Stimulated activated CD4-positive, alpha-beta T cell treated with anti-CD3 and anti-CD28 coated beads, Interleukin-2, amount 100 ng/mL, for 4 hours (primary cell): ENCODE results near the gene RAPH1.

Source experiments
- DNase-seq: peaks from one replicate; pipeline ENCODE4 v3.0.0-alpha.2; 2020; ENCODE audit warnings: low read depth

RAPH1 gene

GRCh38 chr2:203535078-203535783, at the start of gene RAPH1:
Gene RAPH1 (minus strand): TSS chr2:203535301. CDS start chr2:203495353, 39,948 bp downstream.
- peak; percentile 55 for DNase-seq

GRCh38 chr2:203584784-203585183, 49.7 kb upstream of the RAPH1 start:
- DNase-seq, result no peak

GRCh38 chr2:203583701-203584100, 48.6 kb upstream of the RAPH1 start:
- DNase-seq, result no peak

GRCh38 chr2:203583084-203583695, 48.1 kb upstream of the RAPH1 start:
- no peak for DNase-seq

- DNase-seq, result no peak
Measured at GRCh38 chr2:203582468-203582867, 47.4 kb upstream of the RAPH1 start.

- no peak for DNase-seq
Measured at GRCh38 chr2:203580844-203581243, 45.7 kb upstream of the RAPH1 start.

GRCh38 chr2:203579730-203580129, 44.6 kb upstream of the RAPH1 start:
- no peak for DNase-seq

GRCh38 chr2:203578759-203579643, 43.9 kb upstream of the RAPH1 start:
- peak; percentile 1 for DNase-seq

GRCh38 chr2:203574824-203575223, 39.7 kb upstream of the RAPH1 start:
- DNase-seq, result no peak

- no peak for DNase-seq
Measured at GRCh38 chr2:203572316-203572715, 37.2 kb upstream of the RAPH1 start.

GRCh38 chr2:203569677-203570316, 34.7 kb upstream of the RAPH1 start:
- no peak for DNase-seq

- DNase-seq, result no peak
Measured at GRCh38 chr2:203567691-203568090, 32.6 kb upstream of the RAPH1 start.

GRCh38 chr2:203566161-203566560, 31.1 kb upstream of the RAPH1 start:
- no peak for DNase-seq

GRCh38 chr2:203565076-203565475, 30.0 kb upstream of the RAPH1 start:
- no peak for DNase-seq

- DNase-seq, result no peak
Measured at GRCh38 chr2:203562268-203562667, 27.2 kb upstream of the RAPH1 start.

GRCh38 chr2:203559641-203560040, 24.5 kb upstream of the RAPH1 start:
- DNase-seq, result no peak

- no peak for DNase-seq
Measured at GRCh38 chr2:203553784-203554183, 18.7 kb upstream of the RAPH1 start.

GRCh38 chr2:203551778-203552177, 16.7 kb upstream of the RAPH1 start:
- no peak for DNase-seq

GRCh38 chr2:203550266-203550665, 15.2 kb upstream of the RAPH1 start:
- DNase-seq, result no peak

- DNase-seq, result no peak
Measured at GRCh38 chr2:203549406-203549805, 14.3 kb upstream of the RAPH1 start.

GRCh38 chr2:203548887-203549286, 13.8 kb upstream of the RAPH1 start:
- DNase-seq, result no peak

- DNase-seq, result no peak
Measured at GRCh38 chr2:203547356-203547755, 12.3 kb upstream of the RAPH1 start.
